ENCODE measurements around the gene CCDC13.

CCDC13 gene

GRCh38 chr3:42749753-42750231 is 23.3 kb downstream of the CCDC13 start:
- H3K27me3 ChIP-seq (ENCODE audit: insufficient read depth, poor library complexity, severe bottlenecking), result no peaks in the 10 kb centered on the region
- no peaks in the 10 kb centered on the region for H3K9me3 ChIP-seq (ENCODE audit: severe bottlenecking)
- H3K4me3 ChIP-seq (ENCODE audit: severe bottlenecking), result no peak overlapping the region
- TF ChIP-seq CTCF (IDR thresholded peaks at IDR 0.05; ENCODE audit: poor library complexity, severe bottlenecking), result peak; percentile 59
- no peaks in the 10 kb centered on the region for H3K4me1 ChIP-seq (ENCODE audit: insufficient read depth, poor library complexity, severe bottlenecking)
- no peak overlapping the region for H3K27ac ChIP-seq (ENCODE audit: poor library complexity, severe bottlenecking)
- peak; percentile 50; the same call in 2 of the 3 replicates for ATAC-seq (ENCODE audit: low read depth)
- peak; percentile 17 for DNase-seq (ENCODE audit: low spot score)
- no peaks in the 10 kb centered on the region for H3K36me3 ChIP-seq (ENCODE audit: low read depth)

- Histone ChIP-seq H3K4me3 (ENCODE audit: severe bottlenecking) (no peak overlapping the region), H3K4me1 (ENCODE audit: insufficient read depth, poor library complexity, severe bottlenecking) (no peaks in the 10 kb centered on the region), H3K9me3 (ENCODE audit: severe bottlenecking) (no peaks in the 10 kb centered on the region), H3K36me3 (ENCODE audit: low read depth) (no peaks in the 10 kb centered on the region), H3K27ac (ENCODE audit: poor library complexity, severe bottlenecking) (no peak overlapping the region), H3K27me3 (ENCODE audit: insufficient read depth, poor library complexity, severe bottlenecking) (no peaks in the 10 kb centered on the region)
- peak; percentile 29 for DNase-seq (ENCODE audit: low spot score)
- no peak for ATAC-seq (ENCODE audit: low read depth)
- TF ChIP-seq CTCF (IDR thresholded peaks at IDR 0.05; ENCODE audit: poor library complexity, severe bottlenecking), result no peak
Observed at GRCh38 chr3:42749025-42749752, 23.9 kb downstream of the CCDC13 start.

- H3K4me1 ChIP-seq (ENCODE audit: insufficient read depth, poor library complexity, severe bottlenecking), result no peaks in the 10 kb centered on the region
- DNase-seq (ENCODE audit: low spot score), result peak; percentile 19
- H3K27ac ChIP-seq (ENCODE audit: poor library complexity, severe bottlenecking), result no peak overlapping the region
- TF ChIP-seq CTCF (IDR thresholded peaks at IDR 0.05; ENCODE audit: poor library complexity, severe bottlenecking), result no peak
- H3K27me3 ChIP-seq (ENCODE audit: insufficient read depth, poor library complexity, severe bottlenecking), result no peaks in the 10 kb centered on the region
- no peaks in the 10 kb centered on the region for H3K9me3 ChIP-seq (ENCODE audit: severe bottlenecking)
- no peak overlapping the region for H3K4me3 ChIP-seq (ENCODE audit: severe bottlenecking)
- H3K36me3 ChIP-seq (ENCODE audit: low read depth), result no peaks in the 10 kb centered on the region
- ATAC-seq (ENCODE audit: low read depth), result peak; percentile 32; the same call in 1 of the 3 replicates
Observed at GRCh38 chr3:42747581-42747980, 25.5 kb downstream of the CCDC13 start.

- Histone ChIP-seq H3K4me1 (ENCODE audit: insufficient read depth, poor library complexity, severe bottlenecking) (no peaks in the 10 kb centered on the region), H3K27me3 (ENCODE audit: insufficient read depth, poor library complexity, severe bottlenecking) (no peaks in the 10 kb centered on the region), H3K9me3 (ENCODE audit: severe bottlenecking) (no peaks in the 10 kb centered on the region), H3K4me3 (ENCODE audit: severe bottlenecking) (no peak overlapping the region), H3K36me3 (ENCODE audit: low read depth) (no peaks in the 10 kb centered on the region), H3K27ac (ENCODE audit: poor library complexity, severe bottlenecking) (no peak overlapping the region)
- DNase-seq (ENCODE audit: low spot score), result peak; percentile 24
- ATAC-seq (ENCODE audit: low read depth), result no peak
- no peak for TF ChIP-seq CTCF (IDR thresholded peaks at IDR 0.05; ENCODE audit: poor library complexity, severe bottlenecking)
Observed at GRCh38 chr3:42746455-42747450, 26.3 kb downstream of the CCDC13 start.
